ENCODE results near the gene GREB1. TPM values are rescaled to one million over a fixed set of nuclear protein-coding genes. Genes with fewer than 3 reads are reported as not detected.

Gene GREB1
- total RNA-seq, 4 donors from 2014 or later, result 0.20 to 2.6 (median 1.5) TPM

DNA sequence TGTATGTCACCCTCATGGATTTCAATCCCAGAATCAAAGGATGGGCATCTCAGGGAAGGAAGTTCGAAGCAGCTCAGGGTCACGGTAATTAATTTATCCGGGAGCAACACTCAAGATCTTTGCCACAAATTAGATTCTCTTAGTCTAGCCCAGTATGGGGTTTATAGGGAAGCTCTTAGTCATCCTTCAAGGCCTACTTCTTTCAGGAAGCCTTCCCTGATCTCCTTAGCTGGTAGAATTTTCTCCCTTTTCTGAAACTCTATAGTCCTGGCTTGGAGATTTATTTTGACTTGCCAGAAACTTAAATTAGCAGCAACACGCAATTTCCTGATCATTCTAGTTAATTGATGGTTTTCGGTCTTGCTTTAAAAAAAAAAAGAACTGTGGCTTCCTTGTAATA lies 20.5 kb upstream of the GREB1 start:
- Histone ChIP-seq H3K9me3 (no peaks in the 10 kb centered on the region), H3K27me3 (no peaks in the 10 kb centered on the region), H3K36me3 (no peaks in the 10 kb centered on the region), H3K27ac (no peak overlapping the region), H3K4me3 (no peak overlapping the region), H3K4me1 (peaks cover 0 to under 1% (median 0%) of the 10 kb centered on the region in 4 donors)
- no peak for DNase-seq
- TF ChIP-seq EP300 (IDR thresholded peaks at IDR 0.05; ENCODE audit: low read depth) (no peak), POLR2AphosphoS5 (IDR thresholded peaks at IDR 0.05) (no peak), POLR2A (IDR thresholded peaks at IDR 0.05) (no peak)
- TF ChIP-seq, protein P1, sequence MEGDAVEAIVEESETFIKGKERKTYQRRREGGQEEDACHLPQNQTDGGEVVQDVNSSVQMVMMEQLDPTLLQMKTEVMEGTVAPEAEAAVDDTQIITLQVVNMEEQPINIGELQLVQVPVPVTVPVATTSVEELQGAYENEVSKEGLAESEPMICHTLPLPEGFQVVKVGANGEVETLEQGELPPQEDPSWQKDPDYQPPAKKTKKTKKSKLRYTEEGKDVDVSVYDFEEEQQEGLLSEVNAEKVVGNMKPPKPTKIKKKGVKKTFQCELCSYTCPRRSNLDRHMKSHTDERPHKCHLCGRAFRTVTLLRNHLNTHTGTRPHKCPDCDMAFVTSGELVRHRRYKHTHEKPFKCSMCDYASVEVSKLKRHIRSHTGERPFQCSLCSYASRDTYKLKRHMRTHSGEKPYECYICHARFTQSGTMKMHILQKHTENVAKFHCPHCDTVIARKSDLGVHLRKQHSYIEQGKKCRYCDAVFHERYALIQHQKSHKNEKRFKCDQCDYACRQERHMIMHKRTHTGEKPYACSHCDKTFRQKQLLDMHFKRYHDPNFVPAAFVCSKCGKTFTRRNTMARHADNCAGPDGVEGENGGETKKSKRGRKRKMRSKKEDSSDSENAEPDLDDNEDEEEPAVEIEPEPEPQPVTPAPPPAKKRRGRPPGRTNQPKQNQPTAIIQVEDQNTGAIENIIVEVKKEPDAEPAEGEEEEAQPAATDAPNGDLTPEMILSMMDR (IDR thresholded peaks at IDR 0.05), result no peak
- in situ Hi-C loops (cut with MboI; ENCODE audit: low pct_ligation_motif_present in 1 of 4, low pct_unique_long_range_greater_than_20kb in 1 of 4, low sequenced_read_pairs in 3 of 4) (no loop called here), intact Hi-C loops (cut with DNase I; ENCODE audit: low total_unique reads) (no loop called here)
- WGBS, 2 donors (ENCODE audit: low coverage in 1 of 2), result 92 to 94% methylated on average over 2 to 5 of the region's 5 CpGs

DNA sequence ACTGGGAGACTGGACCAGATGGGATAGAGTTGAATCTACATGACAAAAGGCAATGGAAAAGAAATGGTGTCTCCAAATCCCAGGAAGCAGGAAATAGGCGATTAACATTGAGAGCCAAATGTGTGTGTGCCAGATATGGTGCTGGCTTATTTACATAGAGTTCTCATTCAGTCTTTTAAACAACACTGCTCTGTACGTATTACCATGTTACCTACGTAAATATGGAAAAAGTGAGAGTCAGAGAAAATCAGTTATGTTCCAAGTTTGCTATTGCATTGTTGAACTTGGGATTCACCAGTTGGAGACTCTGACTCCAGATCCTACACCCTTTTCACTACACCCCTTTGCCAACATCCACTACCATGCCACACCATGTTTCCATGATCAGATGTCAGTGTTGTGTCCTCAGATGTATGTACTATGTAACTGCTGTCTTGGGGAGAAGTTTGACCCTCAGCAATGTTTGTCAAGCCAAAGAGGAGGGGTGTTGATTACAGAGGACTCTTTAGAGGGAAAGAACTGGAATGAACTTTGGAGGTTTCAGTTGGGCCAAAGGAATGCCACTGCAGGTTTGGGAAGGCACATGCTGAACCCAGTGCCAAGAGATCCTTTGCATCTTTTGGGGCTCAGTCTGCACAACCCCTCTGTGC lies 19.6 kb upstream of the GREB1 start:
- no peak overlapping the region for H3K4me3 ChIP-seq

DNA sequence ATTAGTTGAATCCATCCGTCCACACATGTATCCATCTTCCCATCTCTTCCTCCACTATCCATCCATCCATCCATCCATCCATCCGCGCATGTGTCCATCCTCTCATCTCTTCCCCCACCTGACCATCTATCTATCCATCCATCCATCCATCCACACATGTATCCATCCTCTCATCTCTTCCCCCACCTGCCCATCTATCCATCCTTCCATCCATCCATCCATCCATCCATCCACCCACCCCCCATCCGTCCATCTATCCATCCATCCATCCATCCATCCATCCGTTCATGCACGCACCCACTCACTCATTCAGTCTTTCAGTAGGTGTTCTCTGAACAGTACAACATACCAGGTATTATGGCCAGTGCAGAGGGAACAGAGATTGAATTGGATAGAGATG lies 18.9 kb upstream of the GREB1 start:
- no peaks in the 10 kb centered on the region for H3K4me1 ChIP-seq
- H3K9me3 ChIP-seq, result no peaks in the 10 kb centered on the region
- H3K4me3 ChIP-seq, result no peak overlapping the region
- in situ Hi-C loops (cut with MboI; ENCODE audit: low pct_ligation_motif_present in 1 of 4, low pct_unique_long_range_greater_than_20kb in 1 of 4, low sequenced_read_pairs in 3 of 4) (no loop called here), intact Hi-C loops (cut with DNase I; ENCODE audit: low total_unique reads) (no loop called here)
- H3K27me3 ChIP-seq, result no peaks in the 10 kb centered on the region
- 75 to 90% methylated on average over 6 of the region's 6 CpGs for WGBS, 2 donors (ENCODE audit: low coverage in 1 of 2)
- no peaks in the 10 kb centered on the region for H3K36me3 ChIP-seq
- DNase-seq, result no peak
- no peak overlapping the region for H3K27ac ChIP-seq
- no peak for TF ChIP-seq EP300 (IDR thresholded peaks at IDR 0.05; ENCODE audit: low read depth)
- TF ChIP-seq, protein P1 (IDR thresholded peaks at IDR 0.05), result no peak
- TF ChIP-seq POLR2AphosphoS5 (IDR thresholded peaks at IDR 0.05), result no peak
- no peak for TF ChIP-seq POLR2A (IDR thresholded peaks at IDR 0.05)

More for the DNA sequence above, 19.6 kb upstream of the GREB1 start:
- no peaks in the 10 kb centered on the region for H3K27me3 ChIP-seq
- no peak for TF ChIP-seq POLR2A (IDR thresholded peaks at IDR 0.05)
- TF ChIP-seq, protein P1 (IDR thresholded peaks at IDR 0.05), result no peak
- no peak for TF ChIP-seq EP300 (IDR thresholded peaks at IDR 0.05; ENCODE audit: low read depth)
- no peak for TF ChIP-seq POLR2AphosphoS5 (IDR thresholded peaks at IDR 0.05)
- in situ Hi-C loops (cut with MboI; ENCODE audit: low pct_ligation_motif_present in 1 of 4, low pct_unique_long_range_greater_than_20kb in 1 of 4, low sequenced_read_pairs in 3 of 4) (no loop called here), intact Hi-C loops (cut with DNase I; ENCODE audit: low total_unique reads) (no loop called here)
- H3K36me3 ChIP-seq, result no peaks in the 10 kb centered on the region
- no peaks in the 10 kb centered on the region for H3K4me1 ChIP-seq
- H3K27ac ChIP-seq, result no peak overlapping the region
- no peaks in the 10 kb centered on the region for H3K9me3 ChIP-seq
- no peak for DNase-seq
- 51 to 73% methylated on average over 2 to 3 of the region's 3 CpGs for WGBS, 2 donors (ENCODE audit: low coverage in 1 of 2)

DNA sequence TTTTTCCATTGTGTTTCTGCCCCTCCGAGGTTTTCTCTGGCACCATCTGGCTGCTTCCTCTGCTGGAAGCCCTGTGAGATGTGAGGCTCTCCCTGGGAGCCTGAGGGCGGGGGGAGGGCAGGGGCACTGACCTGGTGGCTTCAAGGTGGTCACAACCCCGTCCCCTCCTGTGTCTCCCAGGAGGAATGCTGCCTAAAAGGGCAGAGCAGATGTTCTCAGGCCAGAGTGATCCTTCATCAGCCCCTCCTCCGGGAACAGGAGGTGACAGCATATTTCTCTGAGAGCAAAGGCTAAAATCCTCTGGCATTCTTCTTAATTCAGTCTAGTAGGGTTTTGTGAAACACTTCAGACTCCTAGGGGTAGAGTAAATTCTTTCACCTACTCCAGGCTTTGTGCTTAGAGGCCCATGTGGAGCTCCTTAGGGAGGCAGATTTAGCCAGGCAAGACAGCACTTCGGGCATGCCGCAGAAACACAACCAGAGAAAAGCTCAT lies 18.3 kb upstream of the GREB1 start:
- no peak for DNase-seq
- Histone ChIP-seq H3K9me3 (no peaks in the 10 kb centered on the region), H3K4me3 (no peak overlapping the region), H3K27me3 (no peaks in the 10 kb centered on the region), H3K4me1 (no peaks in the 10 kb centered on the region), H3K27ac (no peak overlapping the region), H3K36me3 (no peaks in the 10 kb centered on the region)
- no peak for TF ChIP-seq POLR2A (IDR thresholded peaks at IDR 0.05)
- TF ChIP-seq EP300 (IDR thresholded peaks at IDR 0.05; ENCODE audit: low read depth), result no peak
- TF ChIP-seq, protein P1 (IDR thresholded peaks at IDR 0.05), result no peak
- TF ChIP-seq POLR2AphosphoS5 (IDR thresholded peaks at IDR 0.05), result no peak
- 67 to 84% methylated on average over 4 to 6 of the region's 6 CpGs for WGBS, 2 donors (ENCODE audit: low coverage in 1 of 2)
- in situ Hi-C loops (cut with MboI; ENCODE audit: low pct_ligation_motif_present in 1 of 4, low pct_unique_long_range_greater_than_20kb in 1 of 4, low sequenced_read_pairs in 3 of 4), result no loop called here
- intact Hi-C loops (cut with DNase I; ENCODE audit: low total_unique reads), result no loop called here
